Vagina (tissue), 2 donors: ENCODE results near the gene SNUPN. TPM values are rescaled to one million over a fixed set of nuclear protein-coding genes. Genes with fewer than 3 reads are reported as not detected.
"Not testable (repeated sequence)": the region's sequence is repeated elsewhere in the genome, so short reads cannot be mapped to it uniquely, and the experiment has no call there.

Source experiments
- DNase-seq, 2 donors: peaks; one replicate each; pipeline ENCODE4 v3.0.0-alpha.2; 2017; ENCODE audit errors: extremely low spot score in 2 of 2
- H3K27ac ChIP-seq: fragments of 200-600 bp; sonication (generic); one replicate; pipeline ENCODE4 v1.5.1; 2019
- H3K27me3 ChIP-seq: fragments of 200-600 bp; sonication (generic); one replicate; pipeline ENCODE4 v1.5.1; 2019
- H3K36me3 ChIP-seq, 2 donors: fragments of 200-600 bp; sonication (generic); one replicate each; pipeline ENCODE4 v1.5.1; 2017 to 2019
- H3K4me1 ChIP-seq: fragments of 200-600 bp; sonication (generic); one replicate; pipeline ENCODE4 v1.5.1; 2019
- H3K4me3 ChIP-seq, 2 donors: fragments of 200-600 bp; sonication (generic); 1 replicate in 1 of 2; 2 replicates in 1 of 2; pipeline ENCODE4 v1.5.1; 2016 to 2019
- H3K9me3 ChIP-seq: fragments of 200-600 bp; sonication (generic); one replicate; pipeline ENCODE4 v1.5.1; 2019
- POLR2A ChIP-seq, 2 donors: fragments of 450-650 bp; IDR thresholded peaks; one replicate each; pipeline ENCODE4 v1.6.1; 2017; ENCODE audit warnings: antibody characterized with exemption in 2 of 2, mild to moderate bottlenecking in 2 of 2, moderate library complexity in 2 of 2
- POLR2AphosphoS5 ChIP-seq, 2 donors: sonication (generic); formaldehyde crosslinking; IDR thresholded peaks; one replicate each; pipeline ENCODE4 v1.9.0; 2017; ENCODE audit warnings: antibody characterized with exemption in 2 of 2, mild to moderate bottlenecking in 2 of 2, low read depth in 1 of 2; ENCODE audit not compliant: insufficient read depth in 1 of 2
- intact Hi-C: fragments of 100-400 bp; cut with DNase I; formaldehyde crosslinking; loops from one replicate; pipeline ENCODE4 v1.15.1; 2023
- total RNA-seq: library from RNA; depleted of rRNA; stranded (reverse); fragments of >200 nt; gene quantifications from one replicate; pipeline ENCODE4 v1.2.3, GENCODE V29; 2016
- TF ChIP-seq, protein P1 (sequence below), 3 experiments: fragments of 450-650 bp in 2 of 3; fragments of 200-600 bp in 1 of 3; sonication (generic) in 1 of 3; IDR thresholded peaks; one replicate each; pipeline ENCODE4 v1.5.1; 2017 to 2019; ENCODE audit warnings: antibody characterized with exemption in 3 of 3, mild to moderate bottlenecking in 2 of 3, moderate library complexity in 2 of 3

Gene SNUPN
- total RNA-seq, 1 donor from 2014 or later, result 21.9 TPM

DNA sequence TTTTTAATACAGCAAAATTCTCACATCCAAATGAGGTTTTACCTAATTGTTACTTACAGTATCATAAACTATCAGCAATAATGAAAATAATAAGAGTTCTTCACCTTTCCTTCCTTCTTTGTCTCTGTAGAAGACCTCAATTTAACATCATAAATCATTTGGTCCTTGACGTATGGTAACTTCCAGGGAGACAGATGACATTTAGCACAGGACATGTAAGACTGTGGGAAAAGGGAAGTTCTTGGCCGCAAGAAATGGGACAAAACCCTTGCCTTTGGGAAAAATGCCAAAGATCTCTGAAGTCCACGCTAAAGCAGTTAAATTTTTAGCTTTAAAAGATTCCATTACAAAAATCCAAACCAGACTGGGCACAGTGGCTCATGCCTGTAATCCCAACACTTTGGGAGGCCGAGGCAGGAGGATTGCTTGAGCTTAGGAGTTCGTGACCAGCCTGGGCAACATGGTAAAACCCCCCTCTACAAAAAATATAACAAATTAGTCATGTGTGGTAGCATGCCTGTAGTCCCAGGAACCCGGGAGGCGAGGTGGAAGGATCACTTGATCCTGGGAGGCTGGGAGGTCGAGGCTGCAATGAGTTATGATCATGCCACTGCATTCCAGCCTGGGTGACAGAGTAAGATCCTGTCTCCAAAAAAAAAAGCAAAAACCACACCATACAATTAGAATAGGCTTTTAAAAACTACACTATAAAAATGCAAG is 55.2 kb downstream of the SNUPN start:
- Histone ChIP-seq H3K9me3 (no peaks in the 10 kb centered on the region), H3K4me1 (peaks cover 21% of the 10 kb centered on the region), H3K4me3 (no peak overlapping the region), H3K36me3 (no peaks in the 10 kb centered on the region), H3K27ac (no peak overlapping the region), H3K27me3 (no peaks in the 10 kb centered on the region)
- TF ChIP-seq POLR2AphosphoS5 (IDR thresholded peaks at IDR 0.05; ENCODE audit: insufficient read depth in 1 of 2, low read depth in 1 of 2), result no peak
- TF ChIP-seq, protein P1, sequence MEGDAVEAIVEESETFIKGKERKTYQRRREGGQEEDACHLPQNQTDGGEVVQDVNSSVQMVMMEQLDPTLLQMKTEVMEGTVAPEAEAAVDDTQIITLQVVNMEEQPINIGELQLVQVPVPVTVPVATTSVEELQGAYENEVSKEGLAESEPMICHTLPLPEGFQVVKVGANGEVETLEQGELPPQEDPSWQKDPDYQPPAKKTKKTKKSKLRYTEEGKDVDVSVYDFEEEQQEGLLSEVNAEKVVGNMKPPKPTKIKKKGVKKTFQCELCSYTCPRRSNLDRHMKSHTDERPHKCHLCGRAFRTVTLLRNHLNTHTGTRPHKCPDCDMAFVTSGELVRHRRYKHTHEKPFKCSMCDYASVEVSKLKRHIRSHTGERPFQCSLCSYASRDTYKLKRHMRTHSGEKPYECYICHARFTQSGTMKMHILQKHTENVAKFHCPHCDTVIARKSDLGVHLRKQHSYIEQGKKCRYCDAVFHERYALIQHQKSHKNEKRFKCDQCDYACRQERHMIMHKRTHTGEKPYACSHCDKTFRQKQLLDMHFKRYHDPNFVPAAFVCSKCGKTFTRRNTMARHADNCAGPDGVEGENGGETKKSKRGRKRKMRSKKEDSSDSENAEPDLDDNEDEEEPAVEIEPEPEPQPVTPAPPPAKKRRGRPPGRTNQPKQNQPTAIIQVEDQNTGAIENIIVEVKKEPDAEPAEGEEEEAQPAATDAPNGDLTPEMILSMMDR (IDR thresholded peaks at IDR 0.05), result no peak
- no peak for TF ChIP-seq POLR2A (IDR thresholded peaks at IDR 0.05)
- DNase-seq, result no peak
- intact Hi-C loops, result loop anchor here (10.0 kb wide), 1 partner anchor 115 kb away; the partner anchor contains the start of gene SIN3A

DNA sequence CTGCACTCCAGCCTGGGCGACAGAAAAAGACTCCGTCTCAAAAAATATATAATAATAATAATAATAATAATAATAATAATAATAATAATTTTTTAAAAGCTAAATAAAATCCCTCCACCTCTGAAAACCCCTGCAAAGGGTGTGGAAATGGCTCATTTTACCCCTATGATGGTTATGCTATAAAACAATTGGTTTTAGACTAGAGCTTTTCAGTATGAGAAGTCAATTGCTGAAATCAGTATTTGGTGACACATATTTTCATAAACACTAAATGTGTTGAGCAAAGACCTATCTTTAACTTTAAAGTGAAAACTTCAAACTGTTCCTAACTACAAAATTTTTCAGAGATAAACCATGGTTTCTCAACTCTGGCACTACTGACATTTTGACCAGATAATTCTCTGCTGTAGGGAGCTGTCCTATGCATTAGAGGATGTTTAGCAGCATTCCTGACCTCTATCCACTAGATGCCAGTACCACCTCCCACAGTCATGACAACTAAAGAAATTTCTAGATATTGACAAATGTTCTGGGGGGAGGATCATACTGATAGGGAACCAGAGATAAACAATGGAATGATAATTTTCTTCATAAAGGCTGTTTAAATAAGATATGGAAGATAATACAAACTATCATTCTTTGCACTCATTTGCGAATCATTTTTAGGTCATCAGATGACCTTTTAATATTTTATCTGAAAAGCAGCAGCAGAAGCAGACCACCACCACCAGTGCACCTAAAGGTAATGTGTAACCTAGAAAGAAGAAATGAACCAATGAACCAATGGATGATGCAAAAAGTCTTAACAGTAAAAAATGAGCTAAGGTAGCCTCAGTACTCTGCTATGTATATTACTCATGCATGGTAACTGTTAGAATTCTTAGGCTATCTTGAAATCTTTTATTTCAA is 60.2 kb downstream of the SNUPN start:
- Histone ChIP-seq H3K4me3 (no peak overlapping the region), H3K27me3 (no peaks in the 10 kb centered on the region), H3K4me1 (peaks cover 14% of the 10 kb centered on the region), H3K27ac (no peak overlapping the region), H3K9me3 (no peaks in the 10 kb centered on the region), H3K36me3 (no peaks in the 10 kb centered on the region)
- DNase-seq, result no peak
- TF ChIP-seq POLR2AphosphoS5 (IDR thresholded peaks at IDR 0.05; ENCODE audit: insufficient read depth in 1 of 2, low read depth in 1 of 2) (no peak), POLR2A (IDR thresholded peaks at IDR 0.05) (no peak)
- TF ChIP-seq, protein P1 (IDR thresholded peaks at IDR 0.05), result no peak
- intact Hi-C loops, result no loop called here

DNA sequence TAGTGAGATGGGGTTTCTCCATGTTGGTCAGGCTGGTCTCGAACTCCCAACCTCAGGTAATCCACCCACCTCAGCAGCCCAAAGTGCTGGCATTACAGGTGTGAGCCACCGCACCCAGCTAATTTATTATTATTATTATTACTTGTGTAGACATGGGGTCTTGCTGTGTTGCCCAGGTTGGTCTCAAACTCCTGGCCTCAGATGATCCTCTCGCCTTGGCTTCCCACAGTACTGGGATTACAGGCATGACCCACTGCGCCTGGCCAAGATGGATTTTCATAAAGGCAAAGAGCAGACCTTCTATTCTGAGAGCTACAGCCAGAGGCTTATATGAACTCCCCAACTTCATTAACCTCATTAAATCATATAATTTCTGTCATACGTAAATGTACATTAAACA is 63.6 kb downstream of the SNUPN start:
- Histone ChIP-seq H3K4me1 (peaks cover 6% of the 10 kb centered on the region), H3K27ac (no peak overlapping the region), H3K4me3 (no peak overlapping the region), H3K36me3 (no peaks in the 10 kb centered on the region), H3K9me3 (no peaks in the 10 kb centered on the region), H3K27me3 (no peaks in the 10 kb centered on the region)
- intact Hi-C loops, result no loop called here
- no peak for DNase-seq
- TF ChIP-seq POLR2A (IDR thresholded peaks at IDR 0.05), result no peak
- no peak for TF ChIP-seq POLR2AphosphoS5 (IDR thresholded peaks at IDR 0.05; ENCODE audit: insufficient read depth in 1 of 2, low read depth in 1 of 2)
- TF ChIP-seq, protein P1 (IDR thresholded peaks at IDR 0.05), result no peak

DNA sequence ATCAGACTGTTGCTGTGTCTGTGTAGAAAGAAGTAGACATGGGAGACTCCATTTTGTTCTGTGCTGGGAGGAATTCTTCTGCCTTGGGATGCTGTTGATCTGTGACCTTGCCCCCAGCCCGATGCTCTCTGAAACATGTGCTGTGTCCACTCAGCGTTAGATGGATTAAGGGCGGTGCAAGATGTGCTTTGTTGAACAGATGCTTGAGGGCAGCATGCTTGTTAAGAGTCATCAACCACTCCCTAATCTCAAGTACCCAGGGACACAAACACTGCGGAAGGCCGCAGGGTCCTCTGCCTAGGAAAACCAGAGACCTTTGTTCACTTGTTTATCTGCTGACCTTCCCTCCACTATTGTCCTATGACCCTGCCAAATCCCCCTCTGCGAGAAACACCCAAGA is 66.2 kb downstream of the SNUPN start:
- H3K9me3 ChIP-seq, H3K27me3 ChIP-seq, H3K4me3 ChIP-seq, H3K27ac ChIP-seq, intact Hi-C loops, DNase-seq, H3K36me3 ChIP-seq: not testable (repeated sequence)
- H3K4me1 ChIP-seq, result peaks cover 12% of the 10 kb centered on the region

DNA sequence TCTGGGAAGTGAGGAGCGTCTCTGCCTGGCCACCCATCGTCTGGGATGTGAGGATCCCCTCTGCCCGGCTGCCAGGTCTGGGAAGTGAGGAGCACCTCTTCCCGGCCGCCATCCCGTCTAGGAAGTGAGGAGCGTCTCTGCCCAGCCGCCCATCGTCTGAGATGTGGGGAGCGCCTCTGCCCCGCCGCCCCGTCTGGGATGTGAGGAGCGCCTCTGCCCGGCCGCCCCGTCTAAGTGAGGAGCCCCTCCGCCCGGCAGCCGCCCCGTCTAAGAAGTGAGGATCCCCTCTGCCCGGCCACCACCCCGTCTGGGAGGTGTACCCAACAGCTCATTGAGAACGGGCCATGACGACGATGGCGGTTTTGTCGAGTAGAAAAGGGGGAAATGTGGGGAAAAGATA is 66.6 kb downstream of the SNUPN start:
- H3K27ac ChIP-seq, H3K9me3 ChIP-seq, H3K27me3 ChIP-seq, H3K4me3 ChIP-seq, intact Hi-C loops, H3K36me3 ChIP-seq, DNase-seq: not testable (repeated sequence)
- H3K4me1 ChIP-seq, result peaks cover 14% of the 10 kb centered on the region

DNA sequence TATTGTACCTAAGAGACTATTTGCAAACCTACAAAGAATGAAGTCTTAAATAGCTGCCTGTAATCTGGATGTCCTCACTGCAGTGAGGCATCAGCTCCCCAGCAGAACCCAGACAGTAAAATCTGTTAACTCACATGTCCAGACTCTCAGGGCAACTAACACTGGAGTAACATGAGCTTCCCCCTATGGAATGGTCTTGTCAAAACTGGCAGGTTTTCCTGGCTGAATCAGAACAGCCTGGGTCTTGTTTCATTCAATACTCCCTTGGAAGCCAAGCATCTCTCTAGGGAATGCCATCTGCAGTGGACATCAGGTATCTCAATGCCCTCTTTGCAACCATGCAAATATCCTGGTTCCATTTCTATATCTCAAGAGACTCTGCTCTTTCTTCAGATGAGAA is 70.8 kb downstream of the SNUPN start:
- no peak overlapping the region for H3K27ac ChIP-seq
- TF ChIP-seq POLR2A (IDR thresholded peaks at IDR 0.05), result no peak
- TF ChIP-seq, protein P1 (IDR thresholded peaks at IDR 0.05), result no peak
- no peak for TF ChIP-seq POLR2AphosphoS5 (IDR thresholded peaks at IDR 0.05; ENCODE audit: insufficient read depth in 1 of 2, low read depth in 1 of 2)
- no peak for DNase-seq
- no peak overlapping the region for H3K4me3 ChIP-seq
- intact Hi-C loops, result no loop called here
- no peaks in the 10 kb centered on the region for H3K27me3 ChIP-seq
- peaks cover 24% of the 10 kb centered on the region for H3K4me1 ChIP-seq
- no peaks in the 10 kb centered on the region for H3K36me3 ChIP-seq
- H3K9me3 ChIP-seq, result no peaks in the 10 kb centered on the region
